Measurements from ENCODE around the gene TSPO.

Gene TSPO

GRCh38 chr22:43199541-43199940, 48.2 kb downstream of the TSPO start:
- no peak for DNase-seq

GRCh38 chr22:43200031-43200430, 48.7 kb downstream of the TSPO start:
- DNase-seq = no peak

- no peak for DNase-seq
These were observed 49.2 kb downstream of the TSPO start for GRCh38 chr22:43200555-43200954.

- no peak for DNase-seq
These were observed 50.3 kb downstream of the TSPO start for GRCh38 chr22:43201486-43202219.

GRCh38 chr22:43202326-43202725, 51.0 kb downstream of the TSPO start:
- no peak for DNase-seq

GRCh38 chr22:43202756-43203410, 51.5 kb downstream of the TSPO start:
- no peak for DNase-seq

- no peak for DNase-seq
These were observed 52.2 kb downstream of the TSPO start for GRCh38 chr22:43203471-43203981.

- DNase-seq = no peak
These were observed 53.9 kb downstream of the TSPO start for GRCh38 chr22:43205261-43205691.

GRCh38 chr22:43205748-43206508, 54.6 kb downstream of the TSPO start:
- no peak for DNase-seq

- no peak for DNase-seq
These were observed 55.3 kb downstream of the TSPO start for GRCh38 chr22:43206509-43207161.

- no peak for DNase-seq
These were observed 56.0 kb downstream of the TSPO start for GRCh38 chr22:43207386-43207785.

- DNase-seq = no peak
These were observed 56.7 kb downstream of the TSPO start for GRCh38 chr22:43207849-43208702.

GRCh38 chr22:43208703-43209522, 57.6 kb downstream of the TSPO start:
- no peak for DNase-seq

- DNase-seq = no peak
These were observed 58.1 kb downstream of the TSPO start for GRCh38 chr22:43209523-43209890.

GRCh38 chr22:43209971-43210370, 58.6 kb downstream of the TSPO start:
- no peak for DNase-seq

- no peak for DNase-seq
These were observed 59.5 kb downstream of the TSPO start for GRCh38 chr22:43210631-43211515.

- no peak for DNase-seq
These were observed 60.6 kb downstream of the TSPO start for GRCh38 chr22:43211941-43212433.

- DNase-seq = no peak
These were observed 61.1 kb downstream of the TSPO start for GRCh38 chr22:43212434-43212952.

All from hypothalamus (tissue), 51 donors.